Naive B cell (primary cell): ENCODE results near the gene EVA1A. TPM values are rescaled to one million over a fixed set of nuclear protein-coding genes. Genes with fewer than 3 reads are reported as not detected.

Experiments used
- ATAC-seq, 2 donors: fragments of 150-1000 bp; cut with Tn5 transposase; 2 replicates each; pipeline ENCODE4 v1.10.0; 2021; ENCODE audit warnings: low read depth in 2 of 2, mild to moderate bottlenecking in 2 of 2, moderate library complexity in 2 of 2
- DNase-seq: peaks from one replicate; pipeline ENCODE4 v3.0.0; 2022
- H3K27ac Mint-ChIP-seq, 6 donors: one replicate each; pipeline ENCODE4 v1.8.0; 2020 to 2022; ENCODE audit warnings: mild to moderate bottlenecking in 6 of 6, mixed read lengths in 6 of 6, moderate library complexity in 5 of 6, inconsistent platforms in 2 of 6
- H3K27me3 Mint-ChIP-seq, 3 donors: one replicate each; pipeline ENCODE4 v1.8.0; 2021 to 2022; ENCODE audit warnings: mixed read lengths in 3 of 3, mild to moderate bottlenecking in 1 of 3
- H3K36me3 Mint-ChIP-seq, 2 donors: one replicate each; pipeline ENCODE4 v1.8.0; 2020 to 2022; ENCODE audit warnings: mixed read lengths in 2 of 2, inconsistent platforms in 1 of 2, mild to moderate bottlenecking in 1 of 2
- H3K4me1 Mint-ChIP-seq, 3 donors: one replicate each; pipeline ENCODE4 v1.8.0; 2020 to 2022; ENCODE audit warnings: mixed read lengths in 3 of 3, inconsistent platforms in 1 of 3, mild to moderate bottlenecking in 1 of 3, moderate library complexity in 1 of 3
- H3K4me3 Mint-ChIP-seq, 8 donors: one replicate each; pipeline ENCODE4 v1.8.0; 2020 to 2022; ENCODE audit warnings: mild to moderate bottlenecking in 8 of 8, mixed read lengths in 8 of 8, moderate library complexity in 8 of 8, inconsistent platforms in 2 of 8
- H3K9me3 Mint-ChIP-seq, 7 donors: one replicate each; pipeline ENCODE4 v1.8.0; 2020 to 2022; ENCODE audit warnings: mixed read lengths in 7 of 7, mild to moderate bottlenecking in 5 of 7, inconsistent platforms in 2 of 7, moderate library complexity in 1 of 7
- polyA plus RNA-seq, 6 donors: library from polyadenylated mRNA; unstranded; fragments of 300-500 nt; fragmentation: Illumina TruSeq; gene quantifications; one replicate each; pipeline ENCODE4 v1.2.3, GENCODE V29; 2021; ENCODE audit warnings: low read depth in 6 of 6

Gene EVA1A
- polyA plus RNA-seq, 6 donors from 2014 or later: 0.27 TPM; not detected in 5

- no peak for ATAC-seq
- H3K4me3 Mint-ChIP-seq: no peak overlapping the region
- peaks cover 7 to 10% (median 7%) of the 10 kb centered on the region in 3 donors for H3K4me1 Mint-ChIP-seq
- DNase-seq: no peak
- H3K27me3 Mint-ChIP-seq: peaks cover 35 to 72% (median 38%) of the 10 kb centered on the region in 3 donors
- peaks cover 0 to 2% (median 0%) of the 10 kb centered on the region in 7 donors for H3K9me3 Mint-ChIP-seq
- no peak overlapping the region for H3K27ac Mint-ChIP-seq
- peaks cover 0 to 5% of the 10 kb centered on the region in 2 donors for H3K36me3 Mint-ChIP-seq
Measured at GRCh38 chr2:75555701-75556100, 5.0 kb downstream of the EVA1A start.

- peaks cover 0 to 2% (median 0%) of the 10 kb centered on the region in 7 donors for H3K9me3 Mint-ChIP-seq
- H3K27me3 Mint-ChIP-seq: peaks cover 26 to 64% (median 35%) of the 10 kb centered on the region in 3 donors
- ATAC-seq (no peak), DNase-seq (no peak)
- peaks cover 0 to 5% of the 10 kb centered on the region in 2 donors for H3K36me3 Mint-ChIP-seq
- H3K27ac Mint-ChIP-seq: no peak overlapping the region
- no peaks in the 10 kb centered on the region for H3K4me1 Mint-ChIP-seq
- no peak overlapping the region for H3K4me3 Mint-ChIP-seq
Measured at GRCh38 chr2:75553935-75554531, 6.7 kb downstream of the EVA1A start.

- H3K27ac Mint-ChIP-seq: no peak overlapping the region
- DNase-seq: no peak
- peaks cover 24 to 52% (median 25%) of the 10 kb centered on the region in 3 donors for H3K27me3 Mint-ChIP-seq
- H3K9me3 Mint-ChIP-seq: peaks cover 0 to 2% (median 0%) of the 10 kb centered on the region in 7 donors
- ATAC-seq: no peak
- H3K4me1 Mint-ChIP-seq: no peaks in the 10 kb centered on the region
- H3K4me3 Mint-ChIP-seq: no peak overlapping the region
- H3K36me3 Mint-ChIP-seq: peaks cover 0 to 5% of the 10 kb centered on the region in 2 donors
Measured at GRCh38 chr2:75552222-75552621, 8.5 kb downstream of the EVA1A start.

GRCh38 chr2:75551434-75551833, 9.3 kb downstream of the EVA1A start:
- no peak overlapping the region for H3K4me3 Mint-ChIP-seq
- ATAC-seq (no peak), DNase-seq (no peak)
- H3K4me1 Mint-ChIP-seq: no peaks in the 10 kb centered on the region
- peaks cover 0 to 5% of the 10 kb centered on the region in 2 donors for H3K36me3 Mint-ChIP-seq
- peaks cover 0 to 2% (median 0%) of the 10 kb centered on the region in 7 donors for H3K9me3 Mint-ChIP-seq
- peaks cover 24 to 52% (median 24%) of the 10 kb centered on the region in 3 donors for H3K27me3 Mint-ChIP-seq
- H3K27ac Mint-ChIP-seq: no peak overlapping the region

- no peak overlapping the region for H3K4me3 Mint-ChIP-seq
- peaks cover 0 to 2% (median 0%) of the 10 kb centered on the region in 7 donors for H3K9me3 Mint-ChIP-seq
- ATAC-seq: no peak
- no peaks in the 10 kb centered on the region for H3K4me1 Mint-ChIP-seq
- DNase-seq: no peak
- H3K27ac Mint-ChIP-seq: no peak overlapping the region
- peaks cover 0 to 5% of the 10 kb centered on the region in 2 donors for H3K36me3 Mint-ChIP-seq
- peaks cover 20 to 49% (median 28%) of the 10 kb centered on the region in 3 donors for H3K27me3 Mint-ChIP-seq
Measured at GRCh38 chr2:75549401-75550253, 11.1 kb downstream of the EVA1A start.

GRCh38 chr2:75548036-75548573, 12.6 kb downstream of the EVA1A start:
- ATAC-seq (no peak), DNase-seq (no peak)
- Mint-ChIP-seq H3K36me3 (peaks cover 0 to 5% of the 10 kb centered on the region in 2 donors), H3K4me3 (no peak overlapping the region), H3K9me3 (no peaks in the 10 kb centered on the region), H3K27ac (no peak overlapping the region), H3K4me1 (no peaks in the 10 kb centered on the region), H3K27me3 (peaks cover 19 to 43% (median 28%) of the 10 kb centered on the region in 3 donors)

- H3K9me3 Mint-ChIP-seq: peaks cover 0 to 2% (median 0%) of the 10 kb centered on the region in 7 donors
- ATAC-seq (no peak), DNase-seq (no peak)
- H3K36me3 Mint-ChIP-seq: peaks cover 0 to 5% of the 10 kb centered on the region in 2 donors
- H3K4me3 Mint-ChIP-seq: no peak overlapping the region
- no peaks in the 10 kb centered on the region for H3K4me1 Mint-ChIP-seq
- H3K27me3 Mint-ChIP-seq: peaks cover 20 to 40% (median 29%) of the 10 kb centered on the region in 3 donors
- no peak overlapping the region for H3K27ac Mint-ChIP-seq
Measured at GRCh38 chr2:75547345-75548035, 13.2 kb downstream of the EVA1A start.

- peaks cover 0 to 10% (median 3%) of the 10 kb centered on the region in 7 donors for H3K9me3 Mint-ChIP-seq
- ATAC-seq: no peak
- peaks cover 14 to 34% (median 27%) of the 10 kb centered on the region in 3 donors for H3K27me3 Mint-ChIP-seq
- H3K4me3 Mint-ChIP-seq: no peak overlapping the region
- DNase-seq: no peak
- no peaks in the 10 kb centered on the region for H3K36me3 Mint-ChIP-seq
- no peaks in the 10 kb centered on the region for H3K4me1 Mint-ChIP-seq
- H3K27ac Mint-ChIP-seq: no peak overlapping the region
Measured at GRCh38 chr2:75545922-75546321, 14.8 kb downstream of the EVA1A start.

- no peaks in the 10 kb centered on the region for H3K4me1 Mint-ChIP-seq
- peaks cover 14 to 31% (median 27%) of the 10 kb centered on the region in 3 donors for H3K27me3 Mint-ChIP-seq
- H3K27ac Mint-ChIP-seq: no peak overlapping the region
- H3K9me3 Mint-ChIP-seq: peaks cover 0 to 10% (median 3%) of the 10 kb centered on the region in 7 donors
- DNase-seq: no peak
- ATAC-seq: no peak
- no peaks in the 10 kb centered on the region for H3K36me3 Mint-ChIP-seq
- no peak overlapping the region for H3K4me3 Mint-ChIP-seq
Measured at GRCh38 chr2:75545387-75545786, 15.4 kb downstream of the EVA1A start.

- Mint-ChIP-seq H3K4me1 (no peaks in the 10 kb centered on the region), H3K36me3 (no peaks in the 10 kb centered on the region), H3K9me3 (peaks cover 0 to 10% (median 3%) of the 10 kb centered on the region in 7 donors), H3K27ac (no peak overlapping the region), H3K4me3 (no peak overlapping the region), H3K27me3 (peaks cover 14 to 30% (median 26%) of the 10 kb centered on the region in 3 donors)
- DNase-seq (no peak), ATAC-seq (no peak)
Measured at GRCh38 chr2:75543446-75543845, 17.3 kb downstream of the EVA1A start.

- Mint-ChIP-seq H3K9me3 (peaks cover 0 to 16% (median 6%) of the 10 kb centered on the region in 7 donors), H3K4me1 (no peaks in the 10 kb centered on the region), H3K4me3 (no peak overlapping the region)
Measured at GRCh38 chr2:75541430-75541829, 19.3 kb downstream of the EVA1A start.

GRCh38 chr2:75540994-75541393, 19.7 kb downstream of the EVA1A start:
- no peak for ATAC-seq
- H3K27me3 Mint-ChIP-seq: peaks cover 5 to 26% (median 23%) of the 10 kb centered on the region in 3 donors
- no peaks in the 10 kb centered on the region for H3K4me1 Mint-ChIP-seq

More at GRCh38 chr2:75541430-75541829, 19.3 kb downstream of the EVA1A start:
- Mint-ChIP-seq H3K27ac (peak overlapping the region in 1 of 6 donors; percentile 19), H3K27me3 (peaks cover 9 to 26% (median 26%) of the 10 kb centered on the region in 3 donors), H3K36me3 (no peaks in the 10 kb centered on the region)
- ATAC-seq (no peak), DNase-seq (no peak)

More at GRCh38 chr2:75540994-75541393, 19.7 kb downstream of the EVA1A start:
- no peak for DNase-seq
- H3K4me3 Mint-ChIP-seq: no peak overlapping the region
- peaks cover 0 to 16% (median 6%) of the 10 kb centered on the region in 7 donors for H3K9me3 Mint-ChIP-seq
- no peak overlapping the region for H3K27ac Mint-ChIP-seq
- H3K36me3 Mint-ChIP-seq: no peaks in the 10 kb centered on the region
